ENCODE results near the gene PPP3CB. TPM values are rescaled to one million over a fixed set of nuclear protein-coding genes. Genes with fewer than 3 reads are reported as not detected.

The PPP3CB gene
- total and polyA plus RNA-seq, 2 donors (not counting 1 experiment from before 2014, with no cell fraction given) = 15.9 to 51.2 TPM

DNA sequence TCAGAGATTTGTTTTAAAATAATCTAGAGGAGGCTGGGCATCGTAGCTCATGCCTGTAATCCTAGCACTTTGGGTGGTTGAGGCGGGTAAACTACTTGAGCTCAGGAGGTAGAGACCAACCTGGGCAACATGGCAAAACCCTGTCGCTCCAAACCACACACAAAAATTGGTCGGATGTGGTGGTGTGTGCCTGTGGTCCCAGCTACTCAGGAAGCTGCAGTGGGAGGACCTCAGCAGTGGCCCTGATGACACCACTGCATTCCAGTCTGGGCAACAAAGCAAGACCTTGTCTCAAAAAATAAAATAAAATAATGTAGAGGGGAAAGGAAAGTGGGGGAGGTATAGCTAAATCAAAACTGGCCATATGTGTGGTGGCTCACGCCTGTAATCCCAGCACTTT lies 13.9 kb upstream of the PPP3CB start:
- no peak for ATAC-seq (ENCODE audit: low read depth)
- Histone ChIP-seq H4K20me1 (ENCODE audit: control insufficient read depth, insufficient read depth, low read length, poor library complexity, severe bottlenecking) (no peaks in the 10 kb centered on the region), H3K9me3 (ENCODE audit: control extremely low read depth in 1 of 3, control insufficient read depth in 2 of 3, insufficient read depth in 1 of 3, low read length in 2 of 3) (no peaks in the 10 kb centered on the region), H3K9ac (ENCODE audit: low read length) (no peak overlapping the region), H3K4me3 (ENCODE audit: control extremely low read depth in 1 of 5, extremely low read depth in 1 of 5, insufficient read depth in 1 of 5, low read depth in 2 of 5, low read length in 4 of 5) (no peak overlapping the region), H3K4me1 (ENCODE audit: control insufficient read depth in 2 of 2, insufficient read depth in 2 of 2, low read length in 2 of 2) (no peaks in the 10 kb centered on the region), H3K36me3 (replicated peaks in 1 of 2; ENCODE audit: control extremely low read depth in 1 of 2, control insufficient read depth in 1 of 2, extremely low read depth in 1 of 2, insufficient read depth in 2 of 2, low read length in 1 of 2) (peaks cover under 1 to 7% of the 10 kb centered on the region in 2 experiments), H3K27me3 (replicated peaks in 1 of 4; ENCODE audit: control extremely low read depth in 1 of 4, control insufficient read depth in 3 of 4, insufficient read depth in 4 of 4, low read length in 3 of 4) (no peaks in the 10 kb centered on the region), H2AFZ (ENCODE audit: insufficient read depth, low read depth, low read length, poor library complexity, severe bottlenecking) (no peak overlapping the region), H3K4me2 (replicated peaks; ENCODE audit: low read depth, low read length, poor library complexity, severe bottlenecking) (no peak overlapping the region), H3K79me2 (ENCODE audit: control insufficient read depth, insufficient read depth, low read length) (no peaks in the 10 kb centered on the region), H3K27ac (ENCODE audit: low read length in 2 of 2) (no peak overlapping the region)
- no peak overlapping the region for H3K27ac Mint-ChIP-seq
- H3K27me3 Mint-ChIP-seq = no peaks in the 10 kb centered on the region
- ChIA-PET POLR2A (interaction anchor here (0.7 kb wide), 1 partner anchor 142 kb away, joined by 4 read pairs; no protein-coding TSS in a partner anchor), CTCF (interaction anchor here (1.3 kb wide), 1 partner anchor 134 kb away, joined by 3 read pairs; no protein-coding TSS in a partner anchor)
- intact Hi-C loops (cut with micrococcal nuclease) = no loop called here
- 78% methylated on average over 2 of the region's 5 CpGs for WGBS (ENCODE audit: insufficient coverage)
- no peak for DNase-seq
- no peak overlapping the region for H3K4me3 Mint-ChIP-seq
- no peaks in the 10 kb centered on the region for H3K4me1 Mint-ChIP-seq
- TF ChIP-seq, protein P1, sequence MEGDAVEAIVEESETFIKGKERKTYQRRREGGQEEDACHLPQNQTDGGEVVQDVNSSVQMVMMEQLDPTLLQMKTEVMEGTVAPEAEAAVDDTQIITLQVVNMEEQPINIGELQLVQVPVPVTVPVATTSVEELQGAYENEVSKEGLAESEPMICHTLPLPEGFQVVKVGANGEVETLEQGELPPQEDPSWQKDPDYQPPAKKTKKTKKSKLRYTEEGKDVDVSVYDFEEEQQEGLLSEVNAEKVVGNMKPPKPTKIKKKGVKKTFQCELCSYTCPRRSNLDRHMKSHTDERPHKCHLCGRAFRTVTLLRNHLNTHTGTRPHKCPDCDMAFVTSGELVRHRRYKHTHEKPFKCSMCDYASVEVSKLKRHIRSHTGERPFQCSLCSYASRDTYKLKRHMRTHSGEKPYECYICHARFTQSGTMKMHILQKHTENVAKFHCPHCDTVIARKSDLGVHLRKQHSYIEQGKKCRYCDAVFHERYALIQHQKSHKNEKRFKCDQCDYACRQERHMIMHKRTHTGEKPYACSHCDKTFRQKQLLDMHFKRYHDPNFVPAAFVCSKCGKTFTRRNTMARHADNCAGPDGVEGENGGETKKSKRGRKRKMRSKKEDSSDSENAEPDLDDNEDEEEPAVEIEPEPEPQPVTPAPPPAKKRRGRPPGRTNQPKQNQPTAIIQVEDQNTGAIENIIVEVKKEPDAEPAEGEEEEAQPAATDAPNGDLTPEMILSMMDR (IDR thresholded peaks at IDR 0.05) = no peak
- TF ChIP-seq EZH2 (IDR thresholded peaks at IDR 0.05; ENCODE audit: borderline replicate concordance, insufficient read depth, low read depth, low read length, poor library complexity, severe bottlenecking) = no peak
- H3K9me3 Mint-ChIP-seq (ENCODE audit: insufficient read depth) = no peaks in the 10 kb centered on the region

DNA sequence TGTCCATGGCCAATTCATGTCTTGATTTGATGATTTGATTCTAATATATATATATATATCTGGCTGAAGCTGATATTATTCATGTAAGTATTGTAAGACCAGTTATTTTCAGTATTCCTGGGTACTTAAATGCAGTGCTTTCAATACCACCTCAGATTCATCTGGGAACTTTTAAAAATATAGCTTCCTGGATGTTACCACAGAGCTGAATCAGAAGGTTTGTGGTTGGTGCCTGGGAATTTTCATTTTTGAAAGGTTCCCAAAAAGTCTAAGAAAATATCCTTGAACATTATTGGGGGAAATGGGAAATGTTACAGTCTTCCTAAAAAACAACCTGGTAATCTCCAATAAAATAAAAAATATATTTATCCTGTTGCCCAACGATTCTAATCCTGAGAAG lies 10.7 kb upstream of the PPP3CB start:
- DNase-seq = no peak
- H3K4me2 ChIP-seq (replicated peaks; ENCODE audit: low read depth, low read length, poor library complexity, severe bottlenecking) = no peak overlapping the region
- no peak overlapping the region for H3K4me3 ChIP-seq (ENCODE audit: control extremely low read depth in 1 of 5, extremely low read depth in 1 of 5, insufficient read depth in 1 of 5, low read depth in 2 of 5, low read length in 4 of 5)
- no peaks in the 10 kb centered on the region for H3K79me2 ChIP-seq (ENCODE audit: control insufficient read depth, insufficient read depth, low read length)
- no peaks in the 10 kb centered on the region for H3K27me3 ChIP-seq (replicated peaks in 1 of 4; ENCODE audit: control extremely low read depth in 1 of 4, control insufficient read depth in 3 of 4, insufficient read depth in 4 of 4, low read length in 3 of 4)
- peaks cover 12% of the 10 kb centered on the region for H3K4me1 Mint-ChIP-seq
- H2AFZ ChIP-seq (ENCODE audit: insufficient read depth, low read depth, low read length, poor library complexity, severe bottlenecking) = no peak overlapping the region
- H3K9ac ChIP-seq (ENCODE audit: low read length) = no peak overlapping the region
- ChIA-PET POLR2A (interaction anchor here (0.7 kb wide), 1 partner anchor 390 kb away, joined by 3 read pairs; no protein-coding TSS in a partner anchor), CTCF (no interaction called here)
- no peak for ATAC-seq (ENCODE audit: low read depth)
- intact Hi-C loops (cut with micrococcal nuclease) = no loop called here
- no peaks in the 10 kb centered on the region for H3K9me3 Mint-ChIP-seq (ENCODE audit: insufficient read depth)
- no CpG with 5 or more reads among the region's 1 CpG for WGBS (ENCODE audit: insufficient coverage)
- TF ChIP-seq EZH2 (IDR thresholded peaks at IDR 0.05; ENCODE audit: borderline replicate concordance, insufficient read depth, low read depth, low read length, poor library complexity, severe bottlenecking) = no peak
- TF ChIP-seq, protein P1 (IDR thresholded peaks at IDR 0.05) = no peak
- no peak overlapping the region for H3K27ac ChIP-seq (ENCODE audit: low read length in 2 of 2)
- H3K27me3 Mint-ChIP-seq = no peaks in the 10 kb centered on the region
- H3K4me1 ChIP-seq (ENCODE audit: control insufficient read depth in 2 of 2, insufficient read depth in 2 of 2, low read length in 2 of 2) = peaks cover 6 to 8% of the 10 kb centered on the region in 2 donors
- H3K27ac Mint-ChIP-seq = no peak overlapping the region
- no peaks in the 10 kb centered on the region for H4K20me1 ChIP-seq (ENCODE audit: control insufficient read depth, insufficient read depth, low read length, poor library complexity, severe bottlenecking)
- H3K36me3 ChIP-seq (replicated peaks in 1 of 2; ENCODE audit: control extremely low read depth in 1 of 2, control insufficient read depth in 1 of 2, extremely low read depth in 1 of 2, insufficient read depth in 2 of 2, low read length in 1 of 2) = peaks cover 2 to 15% of the 10 kb centered on the region in 2 experiments
- H3K9me3 ChIP-seq (ENCODE audit: control extremely low read depth in 1 of 3, control insufficient read depth in 2 of 3, insufficient read depth in 1 of 3, low read length in 2 of 3) = no peaks in the 10 kb centered on the region
- H3K4me3 Mint-ChIP-seq = no peak overlapping the region

All from B cell (primary cell).